Measurements from ENCODE around the gene ZNF474. TPM values are rescaled to one million over a fixed set of nuclear protein-coding genes. Genes with fewer than 3 reads are reported as not detected.

Gene ZNF474
- polyA plus RNA-seq, 5 donors, result 0.54 to 3.2 (median 2.1) TPM

DNA sequence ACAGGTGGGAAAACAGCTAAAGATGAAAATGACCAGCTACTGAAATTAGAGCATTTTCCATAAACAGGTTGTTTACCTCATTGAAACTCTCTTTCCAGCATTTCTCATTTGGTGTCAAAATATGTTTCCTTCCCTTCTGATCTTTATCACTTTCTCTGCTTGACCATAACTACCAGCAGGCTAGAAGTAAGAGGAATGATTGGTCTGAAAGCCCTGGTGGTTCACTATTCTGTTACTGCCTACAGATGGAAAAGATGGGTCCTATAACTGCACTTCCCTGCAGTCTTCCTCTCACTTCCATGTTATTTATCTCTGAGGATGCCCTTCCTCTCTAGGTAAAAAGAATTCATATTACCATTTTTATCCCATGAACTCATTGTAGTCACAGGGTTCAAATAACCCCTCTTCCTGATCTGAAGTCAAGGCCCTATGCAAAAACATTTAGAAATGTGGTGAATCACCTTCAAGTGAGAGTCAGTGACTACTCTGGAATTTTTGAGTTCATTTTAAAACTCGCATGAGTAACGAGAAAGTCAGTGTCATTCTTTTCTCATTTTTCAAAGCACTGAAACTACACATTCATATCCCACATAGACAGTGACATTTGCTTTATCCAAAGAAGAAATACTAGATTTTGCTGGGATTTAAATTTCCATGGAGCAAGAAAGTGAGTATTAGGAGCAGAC lies 51.7 kb downstream of the ZNF474 start:
- no peak for DNase-seq

GRCh38 chr5:122181863-122182262 lies 52.5 kb downstream of the ZNF474 start:
- no peak for DNase-seq

DNA sequence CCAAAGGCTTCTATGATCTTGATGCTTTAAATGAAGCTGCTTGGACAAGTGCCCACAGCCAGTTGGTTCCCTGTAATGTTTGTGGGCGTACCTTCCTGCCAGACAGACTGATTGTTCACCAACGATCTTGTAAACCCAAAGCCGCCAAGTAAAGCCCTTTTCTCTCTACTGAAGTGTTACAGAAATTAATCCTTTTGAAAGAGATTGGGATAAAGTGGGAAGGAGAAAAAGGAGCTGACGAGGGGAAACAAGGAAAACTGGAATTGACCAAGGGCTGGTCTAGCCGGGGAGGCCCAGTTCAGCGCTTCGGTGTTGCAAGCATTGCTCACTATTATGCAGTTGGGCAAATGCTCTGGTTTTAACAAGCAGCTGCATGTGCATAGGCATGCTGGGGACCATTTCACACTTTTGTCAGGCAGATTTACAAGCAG lies 53.2 kb downstream of the ZNF474 start:
- DNase-seq, result peak; percentile 40 to 45

GRCh38 chr5:122183098-122183787 lies 53.9 kb downstream of the ZNF474 start:
- no peak for DNase-seq

- DNase-seq, result no peak
These were observed 54.4 kb downstream of the ZNF474 start for GRCh38 chr5:122183788-122184170.

GRCh38 chr5:122184676-122185255 lies 55.4 kb downstream of the ZNF474 start:
- no peak for DNase-seq

DNA sequence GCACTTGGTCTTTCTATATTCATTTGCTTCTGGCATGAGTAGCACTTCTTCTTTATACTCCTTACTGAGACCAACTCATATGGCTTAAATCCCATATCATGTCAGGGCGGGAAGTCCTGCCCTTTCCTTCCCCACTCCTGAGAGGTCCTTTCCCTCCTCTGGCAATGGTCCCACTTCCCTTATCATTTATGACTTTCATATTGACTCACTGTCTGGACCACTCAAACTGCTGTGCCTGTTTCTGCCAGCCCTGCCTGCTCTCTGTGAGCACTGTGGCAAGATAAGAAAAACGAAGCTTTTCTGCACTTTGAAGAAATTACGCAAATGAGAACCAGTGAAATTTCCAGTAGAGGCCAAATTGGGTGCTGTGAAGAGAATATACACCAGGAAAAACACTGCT lies 58.1 kb downstream of the ZNF474 start:
- DNase-seq, result no peak

- no peak for DNase-seq
These were observed 60.8 kb downstream of the ZNF474 start for GRCh38 chr5:122190156-122190555.

GRCh38 chr5:122192497-122193496 lies 63.5 kb downstream of the ZNF474 start:
- DNase-seq, result peak; percentile 49 to 60

DNA sequence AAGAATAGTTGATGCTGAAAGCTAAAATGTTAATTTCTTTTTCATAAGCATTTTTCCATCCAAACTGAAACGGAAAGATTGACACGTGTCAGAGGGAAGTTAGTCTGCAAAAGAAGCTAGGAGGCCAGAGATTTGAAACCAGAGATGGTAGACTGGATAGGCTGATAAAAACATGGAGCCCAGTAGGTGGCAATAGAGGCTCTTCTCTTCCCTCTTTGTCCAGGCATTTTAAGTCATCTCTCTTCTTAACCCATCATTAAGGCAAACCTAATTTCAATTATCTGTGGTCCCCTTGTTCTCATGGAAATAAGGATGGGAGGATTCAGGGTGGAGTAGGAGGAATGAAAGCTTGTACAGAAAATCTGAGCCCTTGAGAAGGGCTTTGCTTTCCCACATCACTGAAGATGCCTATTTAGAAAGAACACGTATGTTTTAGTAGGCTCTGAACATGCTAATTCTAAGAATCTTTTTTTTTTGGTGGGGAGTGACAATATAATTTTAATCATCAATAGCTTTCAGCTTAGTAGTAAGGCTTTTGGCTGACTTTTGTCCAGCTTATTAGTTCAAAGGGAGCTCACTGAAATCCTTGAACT lies 66.6 kb downstream of the ZNF474 start:
- peak; percentile 43 to 61 for DNase-seq

DNA sequence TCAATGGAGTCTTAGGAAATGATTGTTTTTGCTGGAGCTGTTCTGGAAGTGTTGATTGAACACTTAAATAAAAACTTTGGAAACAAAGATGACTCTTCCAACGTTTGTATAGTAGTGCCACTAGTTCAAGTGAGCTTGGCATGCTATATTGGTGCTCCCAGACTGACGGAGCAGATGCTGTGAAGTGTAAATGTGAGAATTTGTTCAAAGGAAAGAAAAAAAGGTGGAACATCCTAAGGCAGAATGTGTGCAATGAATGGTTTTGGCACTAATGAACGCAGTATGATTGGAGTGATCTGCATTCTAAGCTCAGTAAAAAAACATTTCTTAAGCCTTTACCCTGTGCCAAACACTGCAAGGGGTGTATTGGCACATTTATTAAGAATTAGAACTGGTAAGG lies 69.8 kb downstream of the ZNF474 start:
- no peak for DNase-seq

GRCh38 chr5:122200450-122200849 lies 71.1 kb downstream of the ZNF474 start:
- no peak for DNase-seq

DNA sequence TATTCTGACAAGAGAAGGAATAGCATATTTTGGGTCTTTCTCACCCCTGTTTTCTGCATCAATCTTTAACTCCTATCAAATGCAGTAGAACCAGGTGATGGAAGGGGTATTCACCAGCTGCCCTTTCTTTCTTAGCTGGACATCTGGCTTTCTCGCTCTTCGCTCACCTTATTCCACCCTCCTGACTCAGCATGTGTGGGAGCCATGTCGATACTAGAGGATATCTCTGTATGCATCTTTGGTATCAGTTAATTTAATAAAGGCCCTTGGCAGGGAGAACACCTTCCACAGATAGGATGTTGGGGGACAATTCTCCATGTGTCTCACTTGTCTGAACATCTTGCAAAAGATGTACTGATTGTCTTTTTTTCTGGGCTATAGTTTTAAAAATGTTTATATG lies 71.5 kb downstream of the ZNF474 start:
- DNase-seq, result no peak

DNA sequence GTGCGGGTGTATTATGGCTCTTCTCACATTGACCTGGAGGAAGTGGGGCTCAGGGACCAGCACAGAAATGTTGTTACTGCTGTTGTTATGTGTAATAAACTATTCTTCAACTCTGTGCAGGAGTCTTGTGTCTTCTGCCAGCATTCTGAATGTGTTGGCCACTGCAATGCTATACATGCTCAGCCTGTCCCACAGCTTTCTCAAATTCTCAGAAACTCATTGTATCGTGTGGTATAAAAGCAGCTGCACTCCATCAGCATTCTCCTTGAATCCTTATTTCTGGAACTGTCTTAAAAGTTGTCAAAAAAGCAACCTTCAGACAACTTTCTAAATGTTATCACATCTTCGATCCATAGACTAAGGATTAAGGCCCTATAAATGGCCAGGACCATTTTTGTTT lies 72.0 kb downstream of the ZNF474 start:
- DNase-seq, result no peak

DNA sequence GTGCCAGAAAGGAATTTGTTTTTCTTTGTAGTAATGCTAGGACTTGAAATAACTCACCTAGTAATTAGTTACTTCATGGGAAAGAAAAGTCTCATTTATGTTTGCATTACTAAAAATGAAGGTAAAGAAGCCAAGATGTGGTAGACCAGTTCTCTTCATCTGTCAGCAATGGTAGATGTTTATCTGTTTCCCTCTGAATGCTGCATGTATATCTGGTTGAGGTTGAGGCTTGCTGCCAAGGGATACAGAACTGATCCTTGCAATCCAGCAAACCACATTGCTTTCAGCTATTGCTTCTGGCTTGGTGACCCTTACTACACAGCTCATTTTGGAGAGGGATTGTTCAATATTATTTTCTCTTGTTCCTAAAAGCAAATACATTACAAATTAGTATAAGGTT lies 73.6 kb downstream of the ZNF474 start:
- no peak for DNase-seq

Other genes starting within 250 kb of the ZNF474 start
- gene SRFBP1, start 167.6 kb upstream of the ZNF474 start, polyA plus RNA-seq (ENCODE audit: insufficient read depth in 1 of 5, insufficient read length in 5 of 5, low replicate concordance in 1 of 5), result 10 to 100 TPM; 13.4 to 18.4 (median 17.5) TPM
- 10 to 100 TPM; 18.5 to 34.2 (median 29.1) TPM for gene LOX, start 51.3 kb upstream of the ZNF474 start, polyA plus RNA-seq (ENCODE audit: insufficient read depth in 1 of 5, insufficient read length in 5 of 5, low replicate concordance in 1 of 5)
- gene SNCAIP, start 182.7 kb downstream of the ZNF474 start, polyA plus RNA-seq (ENCODE audit: insufficient read depth in 1 of 5, insufficient read length in 5 of 5, low replicate concordance in 1 of 5), result 10 to 100 TPM; 14.2 to 24.5 (median 20.8) TPM